Gastroesophageal sphincter (tissue), 3 donors: ENCODE data around the gene MC5R.

Source experiments
- CTCF ChIP-seq, 4 experiments: fragments of 200-600 bp in 2 of 4; fragments of 450-650 bp in 2 of 4; sonication (generic) in 1 of 4; IDR thresholded peaks; one replicate each; pipeline ENCODE4 v1.5.1; 2017 to 2019; ENCODE audit warnings: antibody characterized with exemption in 4 of 4, mild to moderate bottlenecking in 2 of 4, moderate library complexity in 2 of 4
- EP300 ChIP-seq: sonication (generic); formaldehyde crosslinking; IDR thresholded peaks from one replicate; pipeline ENCODE4 v1.6.1; 2017; ENCODE audit warnings: antibody characterized with exemption, mild to moderate bottlenecking
- POLR2A ChIP-seq, 2 donors: fragments of 450-650 bp; IDR thresholded peaks; one replicate each; pipeline ENCODE4 v1.6.1; 2017; ENCODE audit warnings: antibody characterized with exemption in 2 of 2, mild to moderate bottlenecking in 2 of 2, moderate library complexity in 1 of 2
- POLR2AphosphoS5 ChIP-seq: sonication (generic); formaldehyde crosslinking; IDR thresholded peaks from one replicate; pipeline ENCODE4 v1.6.1; 2017; ENCODE audit warnings: antibody characterized with exemption

GRCh38 chr18:13796515-13796914 is 27.4 kb upstream of the MC5R start:
- TF ChIP-seq POLR2A (IDR thresholded peaks at IDR 0.05), result no peak
- TF ChIP-seq CTCF (IDR thresholded peaks at IDR 0.05), result no peak
- TF ChIP-seq EP300, result no peak
- TF ChIP-seq POLR2AphosphoS5, result no peak
